Activated effector memory CD4-positive, alpha-beta T cell treated with anti-CD3 and anti-CD28 coated beads, Interleukin-2, amount 50 U/mL, for 16 hours (primary cell): ENCODE results near the gene CD177.
"Not testable (repeated sequence)": the region's sequence is repeated elsewhere in the genome, so short reads cannot be mapped to it uniquely, and the experiment has no call there.

Source experiments
- DNase-seq: peaks from one replicate; pipeline ENCODE4 v3.0.0-alpha.2; 2020

Gene CD177

DNA sequence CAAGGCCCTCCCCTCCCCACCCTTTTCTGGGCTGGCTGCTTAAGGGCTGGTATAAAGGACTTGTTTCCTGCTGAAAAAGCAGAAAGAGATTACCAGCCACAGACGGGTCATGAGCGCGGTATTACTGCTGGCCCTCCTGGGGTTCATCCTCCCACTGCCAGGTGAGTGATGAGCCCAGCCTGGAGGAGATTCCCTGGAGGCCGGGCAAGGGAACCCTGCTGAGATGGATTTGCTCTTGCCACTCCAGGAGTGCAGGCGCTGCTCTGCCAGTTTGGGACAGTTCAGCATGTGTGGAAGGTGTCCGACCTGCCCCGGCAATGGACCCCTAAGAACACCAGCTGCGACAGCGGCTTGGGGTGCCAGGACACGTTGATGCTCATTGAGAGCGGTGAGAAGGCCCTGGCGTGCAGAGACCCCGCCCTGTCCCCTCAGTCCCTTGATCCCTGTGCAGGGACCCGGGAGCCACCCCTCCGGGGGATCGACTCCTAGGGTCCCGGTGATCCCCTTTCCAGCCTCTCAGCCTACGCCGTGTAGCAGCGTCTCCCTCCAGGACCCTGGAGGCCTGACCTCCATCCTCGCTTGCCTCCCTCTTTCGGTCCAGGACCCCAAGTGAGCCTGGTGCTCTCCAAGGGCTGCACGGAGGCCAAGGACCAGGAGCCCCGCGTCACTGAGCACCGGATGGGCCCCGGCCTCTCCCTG lies at the start of gene CD177:
CD177 (plus strand) TSS at position 81 of the 699 bp plus-strand sequence; CDS start at position 110, 29 bp downstream.
- no peak for DNase-seq

DNA sequence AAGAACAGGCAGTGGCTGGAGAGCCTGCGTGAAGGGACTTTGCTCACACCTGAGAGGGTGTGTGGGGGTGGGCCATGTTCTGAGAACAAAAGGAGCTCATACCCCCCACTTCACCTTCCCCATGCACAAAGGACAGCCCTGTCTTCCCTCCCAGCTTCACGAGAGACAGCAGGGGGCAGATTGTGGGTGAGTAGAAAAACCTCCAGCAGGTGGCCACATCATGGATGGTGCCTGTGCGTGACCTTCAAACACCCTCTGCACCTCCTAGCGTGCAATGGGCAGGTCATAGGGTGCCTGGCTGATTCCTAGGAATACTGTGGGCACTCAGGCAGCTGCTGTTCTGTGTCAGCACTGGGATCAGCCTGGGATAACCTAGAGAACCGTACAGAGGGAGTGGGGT lies 47.8 kb upstream of the CD177 start:
- DNase-seq, result no peak

DNA sequence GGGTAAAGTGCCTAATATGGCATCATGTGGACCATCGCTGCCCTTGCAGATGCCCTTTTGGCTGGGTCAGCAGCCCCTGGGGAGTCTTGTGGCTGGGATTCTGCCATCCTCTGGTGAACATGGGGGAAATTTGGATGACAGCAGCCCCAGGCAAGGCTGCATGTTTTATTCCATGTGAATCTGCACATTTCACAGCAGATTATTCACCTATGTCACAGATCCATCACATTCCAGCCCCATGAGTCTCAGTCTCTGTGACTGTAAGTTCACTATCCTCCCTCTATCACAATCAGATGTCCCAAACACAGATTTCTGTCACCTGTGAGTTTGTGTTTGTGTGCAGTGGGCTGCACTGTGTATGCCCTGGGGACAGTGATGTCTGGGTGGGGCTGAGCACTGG lies 47.4 kb upstream of the CD177 start:
- DNase-seq, result no peak

DNA sequence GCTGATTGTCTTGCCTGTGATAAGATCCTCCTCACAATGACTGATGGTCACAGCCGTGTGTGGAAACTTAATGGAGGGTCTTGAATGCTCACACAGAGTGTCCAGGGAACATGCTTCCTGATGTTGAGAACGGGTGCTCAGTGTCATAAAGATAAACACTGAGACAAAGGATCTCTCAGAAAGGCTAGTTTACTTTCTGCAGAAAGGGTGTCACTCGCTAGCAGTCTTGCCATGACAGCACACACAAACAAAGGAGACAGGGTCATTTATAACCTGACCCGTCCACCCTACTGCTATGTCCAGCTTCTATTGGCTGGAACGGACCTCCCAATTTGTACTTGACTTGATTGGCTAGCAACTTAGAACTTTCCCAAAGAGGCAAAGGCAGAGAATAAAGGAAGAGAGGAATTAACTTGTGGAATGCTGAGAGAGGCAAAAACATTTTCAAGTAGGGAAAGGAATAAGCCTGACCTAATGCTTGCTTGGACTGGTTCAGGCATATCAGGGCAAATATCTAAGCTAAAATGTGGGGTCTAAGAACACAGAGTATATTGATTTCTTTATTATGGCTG lies 45.2 kb upstream of the CD177 start:
- DNase-seq, result no peak

- no peak for DNase-seq
Observed at GRCh38 chr19:43309466-43309865, 44.0 kb upstream of the CD177 start.

GRCh38 chr19:43310221-43310620 lies 43.3 kb upstream of the CD177 start:
- no peak for DNase-seq

DNA sequence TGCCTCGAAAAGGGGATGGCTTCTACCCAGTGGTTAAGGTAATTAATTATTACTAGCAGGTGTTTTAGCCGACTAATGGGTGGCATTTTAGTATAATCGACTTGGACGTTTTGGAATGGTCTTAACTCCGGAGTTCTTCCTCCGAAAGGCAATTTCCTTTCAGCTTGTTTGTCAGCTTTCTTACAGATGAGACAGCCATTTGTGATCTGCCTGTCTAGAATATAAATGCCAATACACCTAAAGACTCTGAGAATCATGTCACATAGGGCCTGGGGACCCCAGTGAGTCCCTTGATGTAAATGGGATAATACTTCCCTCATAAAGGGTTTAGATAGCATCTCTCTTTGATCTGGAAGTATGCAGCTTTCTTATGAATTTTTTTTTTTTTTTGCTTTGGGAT lies 42.2 kb upstream of the CD177 start:
- no peak for DNase-seq

DNA sequence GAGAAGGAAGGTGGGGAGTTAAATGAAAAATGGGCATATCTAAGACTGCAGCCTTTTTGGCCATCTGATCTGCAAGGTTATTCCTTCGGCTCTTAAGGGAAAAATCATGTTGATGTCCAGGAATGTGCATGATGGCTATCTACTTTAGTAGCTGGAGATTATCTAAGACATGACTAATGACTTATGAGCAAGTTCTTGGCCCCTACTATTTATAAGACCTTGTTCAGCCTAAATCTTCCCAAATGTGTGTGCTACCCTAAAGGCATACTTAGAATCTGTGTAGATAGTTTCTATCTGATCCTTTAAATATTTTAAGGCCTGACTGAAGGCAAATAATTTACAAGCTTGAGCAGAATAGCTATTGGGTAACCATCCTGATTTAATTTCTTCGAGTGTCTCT lies 41.8 kb upstream of the CD177 start:
- DNase-seq, result no peak

GRCh38 chr19:43313711-43314495 lies 39.6 kb upstream of the CD177 start:
- DNase-seq, result no peak

GRCh38 chr19:43315851-43316250 lies 37.6 kb upstream of the CD177 start:
- no peak for DNase-seq

- no peak for DNase-seq
Observed at GRCh38 chr19:43316591-43317319, 36.7 kb upstream of the CD177 start.

DNA sequence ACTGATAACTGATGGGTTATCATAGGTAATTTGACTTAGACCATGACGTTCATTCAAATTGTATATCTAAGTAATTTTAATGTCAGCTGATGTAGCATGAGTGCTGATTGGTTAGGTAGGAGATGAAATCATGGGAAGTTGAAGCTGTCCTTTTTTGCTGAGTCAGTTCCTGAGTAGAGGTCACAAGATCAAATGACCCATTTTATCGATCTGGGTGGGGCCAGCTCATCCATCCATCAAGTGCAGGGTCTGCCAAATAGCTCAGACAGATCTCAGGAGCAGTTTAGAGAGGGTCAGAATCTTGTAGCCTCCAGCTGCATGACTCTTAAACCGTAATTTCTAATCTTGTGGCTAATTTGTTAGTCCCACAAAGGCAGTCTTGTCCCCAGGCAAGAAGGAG lies 35.3 kb upstream of the CD177 start:
- no peak for DNase-seq

DNA sequence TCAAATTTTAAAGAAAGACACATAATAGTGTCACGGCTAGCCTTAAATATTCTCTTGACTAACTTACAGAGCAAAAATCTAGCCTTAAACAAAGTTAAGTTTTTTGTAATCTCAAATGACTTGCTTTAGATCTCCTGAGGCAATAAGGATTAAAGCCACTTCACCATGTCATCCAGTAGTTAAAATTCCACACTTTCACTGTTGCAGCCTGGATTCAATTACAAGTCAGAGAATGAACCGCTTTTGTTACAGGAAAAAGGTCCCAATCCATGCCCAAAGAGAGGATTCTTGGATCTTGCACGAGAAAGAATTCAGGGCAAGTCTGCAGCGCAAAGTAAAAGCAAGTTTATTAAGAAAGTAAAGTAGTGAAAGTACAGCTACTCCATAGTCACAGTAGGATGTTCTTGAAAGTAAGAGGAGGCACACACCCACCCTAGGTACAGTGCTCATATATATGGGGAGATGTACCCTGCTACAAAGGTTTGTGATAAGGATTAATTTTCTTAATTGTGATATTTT lies 34.6 kb upstream of the CD177 start:
- no peak for DNase-seq

DNA sequence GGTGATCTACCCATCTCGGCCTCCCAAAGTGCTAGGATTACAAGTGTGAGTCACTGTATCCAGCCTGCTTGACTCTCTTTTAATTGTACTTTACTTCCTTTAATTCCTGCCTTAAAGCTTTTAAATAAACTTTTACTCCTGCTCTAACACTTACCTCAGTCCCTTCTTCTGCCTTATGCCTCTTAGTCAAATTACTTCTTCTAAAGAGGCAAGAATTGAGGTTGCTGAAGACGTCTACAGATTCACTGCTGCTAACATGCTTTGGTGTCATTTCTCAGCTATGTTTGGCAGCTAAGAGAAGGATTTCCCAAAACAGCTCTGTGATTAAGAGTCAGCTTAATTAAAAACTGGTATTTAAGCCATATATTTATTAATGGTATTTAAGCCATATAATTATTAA lies 32.9 kb upstream of the CD177 start:
- no peak for DNase-seq

- not testable (repeated sequence) for DNase-seq
Observed at GRCh38 chr19:43326761-43327160, 26.7 kb upstream of the CD177 start.

DNA sequence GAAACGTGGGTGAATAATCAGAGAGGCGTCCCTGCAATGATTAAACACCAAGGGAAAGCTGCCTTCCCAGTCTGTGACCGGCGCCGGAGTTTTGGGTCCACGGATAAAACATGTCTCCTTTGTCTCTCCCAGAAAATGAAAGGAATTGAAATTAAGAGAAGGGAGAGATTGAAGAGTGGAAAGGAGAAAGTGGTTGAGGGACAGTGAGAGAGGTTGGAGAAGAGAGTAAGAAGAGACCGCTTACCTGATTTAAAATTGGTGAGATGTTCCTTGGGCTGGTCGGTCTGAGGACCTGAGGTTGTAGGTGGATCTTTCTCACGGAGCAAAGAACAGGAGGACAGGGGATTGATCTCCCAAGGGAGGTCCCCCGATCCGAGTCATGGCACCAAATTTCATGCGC lies 24.9 kb upstream of the CD177 start:
- not testable (repeated sequence) for DNase-seq

DNA sequence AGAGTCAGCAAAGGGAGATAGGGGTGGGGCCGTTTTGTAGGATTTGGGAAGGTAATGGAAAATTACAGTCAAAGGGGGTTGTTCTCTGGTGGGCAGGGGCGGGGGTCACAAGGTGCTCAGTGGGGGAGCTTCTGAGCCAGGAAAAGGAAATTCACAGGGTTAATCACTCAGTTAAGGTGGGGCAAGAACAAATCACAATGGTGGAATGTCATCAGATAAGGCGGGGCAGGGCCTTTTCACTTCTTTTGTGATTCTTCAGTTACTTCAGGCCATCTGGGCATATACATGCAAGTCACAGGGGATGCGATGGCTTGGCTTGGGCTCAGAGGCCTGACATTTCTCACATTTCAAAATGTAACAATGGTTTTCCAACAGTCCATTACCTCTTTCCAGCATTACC lies 24.4 kb upstream of the CD177 start:
- not testable (repeated sequence) for DNase-seq

GRCh38 chr19:43329989-43330388 lies 23.5 kb upstream of the CD177 start:
- DNase-seq, result no peak

- no peak for DNase-seq
Observed at GRCh38 chr19:43330726-43331434, 22.6 kb upstream of the CD177 start.

DNA sequence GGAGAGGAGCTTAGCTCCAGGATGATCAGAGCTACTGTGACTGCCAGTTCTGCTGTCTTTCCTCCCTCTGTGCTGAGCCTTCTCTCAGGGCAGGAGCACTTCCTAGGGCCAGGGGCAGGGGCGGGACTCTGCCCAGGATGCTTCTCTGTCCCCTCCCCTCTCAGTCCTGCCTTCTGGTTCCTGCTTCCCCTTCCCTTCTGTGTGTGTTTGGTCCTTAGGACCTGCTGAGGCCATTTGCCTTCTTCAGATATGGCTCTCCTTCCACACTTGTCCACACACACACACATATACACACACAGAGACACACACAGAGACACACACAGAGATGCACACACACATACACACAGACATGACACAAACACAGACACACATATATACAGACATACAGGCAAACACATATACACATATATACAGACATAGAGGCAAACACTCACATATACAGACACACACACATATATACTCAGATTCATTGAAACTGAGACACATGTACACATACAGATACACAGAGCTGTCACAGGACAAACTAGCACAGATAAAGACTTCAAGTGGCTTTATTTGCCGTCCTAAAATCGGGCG lies 22.0 kb upstream of the CD177 start:
- DNase-seq, result no peak

DNA sequence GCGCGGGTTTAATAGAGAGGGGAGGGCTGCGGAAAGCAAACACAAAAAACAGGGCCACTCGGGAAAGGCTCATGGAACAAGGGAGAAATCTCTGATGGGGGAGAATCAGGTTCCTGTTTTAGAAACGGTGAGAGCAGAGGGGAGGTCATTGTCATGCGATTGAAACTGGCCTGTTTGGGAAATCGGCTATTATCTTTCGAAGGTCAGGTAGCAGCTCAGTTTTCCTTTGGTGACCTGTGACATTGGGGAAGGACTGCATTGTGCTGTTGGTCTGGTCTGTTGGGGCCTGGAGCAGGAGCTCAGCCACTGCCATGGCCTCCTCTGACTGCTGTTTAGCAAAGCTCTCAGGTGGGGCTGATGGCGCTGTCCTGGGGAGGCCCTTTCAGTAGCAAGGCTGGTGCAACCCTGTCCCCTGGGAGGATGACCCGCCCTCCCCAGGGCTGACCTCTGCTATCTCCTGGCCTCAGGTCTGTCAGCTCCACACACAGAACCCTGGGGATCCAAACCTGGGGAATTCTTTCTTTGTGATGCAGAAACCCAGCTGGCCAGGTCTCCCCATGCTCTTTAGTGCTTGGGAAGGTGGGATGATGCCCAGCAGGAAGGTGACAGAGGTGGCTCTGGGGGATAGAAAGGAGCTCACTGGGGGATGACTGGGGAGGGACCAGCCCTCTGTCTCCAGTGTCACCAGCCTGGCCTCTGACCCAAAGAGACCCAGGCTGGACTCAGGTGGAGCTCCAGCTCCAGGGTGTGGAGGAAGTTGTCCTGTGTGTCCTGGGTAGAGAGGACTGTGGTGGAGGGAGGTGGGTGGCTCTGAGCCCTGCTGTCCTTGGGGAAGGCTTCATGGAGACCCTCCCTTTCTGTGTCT lies 21.2 kb upstream of the CD177 start:
- no peak for DNase-seq
